Activated naive CD8-positive, alpha-beta T cell treated with anti-CD3 and anti-CD28 coated beads, Interleukin-2, amount 10 ng/mL, durations not matched to agents 7 days and 5 days (primary cell): Measurements from ENCODE around the gene NDRG3. TPM values are rescaled to one million over a fixed set of nuclear protein-coding genes. Genes with fewer than 3 reads are reported as not detected.

ENCODE experiments used
- ATAC-seq: fragments of 150-1000 bp; cut with Tn5 transposase; one replicate; pipeline ENCODE4 v1.10.0; 2021; ENCODE audit warnings: low read depth, moderate library complexity
- POLR2A ChIA-PET: fragments of 350-600 bp; sonication (Branson Sonifier 250); formaldehyde crosslinking; loops from one replicate; lab custom pipeline; 2021; ENCODE audit warnings: antibody characterized with exemption; lab: Charles Lee
- DNase-seq: peaks from one replicate; pipeline ENCODE4 v3.0.0; 2021
- H3K27ac Mint-ChIP-seq: one replicate; pipeline ENCODE4 v1.8.0; 2022; ENCODE audit warnings: mild to moderate bottlenecking, mixed read lengths
- H3K27me3 Mint-ChIP-seq: one replicate; pipeline ENCODE4 v1.8.0; 2022; ENCODE audit warnings: mild to moderate bottlenecking, moderate library complexity, mixed read lengths
- H3K36me3 Mint-ChIP-seq: one replicate; pipeline ENCODE4 v1.8.0; 2021; ENCODE audit warnings: mild to moderate bottlenecking, mixed read lengths
- H3K4me1 Mint-ChIP-seq: one replicate; pipeline ENCODE4 v1.8.0; 2021; ENCODE audit warnings: mixed read lengths
- H3K4me3 Mint-ChIP-seq: one replicate; pipeline ENCODE4 v1.8.0; 2022; ENCODE audit warnings: mild to moderate bottlenecking, moderate library complexity, mixed read lengths
- H3K9me3 Mint-ChIP-seq: one replicate; pipeline ENCODE4 v1.8.0; 2021; ENCODE audit warnings: mixed read lengths
- total RNA-seq, 2 experiments: library from RNA; stranded (reverse); gene quantifications; one replicate each; pipeline ENCODE4 v1.2.3, GENCODE V29; 2021

The NDRG3 gene
- total RNA-seq, 2 experiments from 2014 or later: 34.3 to 35.5 TPM

DNA sequence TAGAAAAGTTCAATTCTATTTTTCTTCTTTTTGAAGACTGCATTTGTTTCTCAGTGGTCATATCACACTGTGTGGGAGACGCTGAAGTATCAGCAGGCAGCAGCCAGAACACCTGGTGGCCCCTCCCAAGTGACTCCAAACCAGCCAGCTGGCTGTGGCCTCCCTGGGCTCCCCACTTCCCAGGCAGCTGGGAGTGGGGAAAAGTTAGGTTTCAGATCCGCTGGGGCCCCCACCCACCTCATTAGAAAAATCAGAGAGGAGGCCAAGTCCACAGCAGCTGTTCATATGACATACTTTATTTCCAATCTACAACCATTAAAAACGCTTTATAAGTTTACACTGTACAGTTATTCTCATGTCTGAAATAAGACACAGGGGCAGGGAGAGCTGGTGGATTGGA, 31.3 kb upstream of the NDRG3 start:
- DNase-seq (no peak), ATAC-seq (no peak)
- no peaks in the 10 kb centered on the region for H3K9me3 Mint-ChIP-seq
- H3K4me3 Mint-ChIP-seq: no peak overlapping the region
- POLR2A ChIA-PET: no interaction called here
- H3K27me3 Mint-ChIP-seq: peaks cover 2% of the 10 kb centered on the region
- H3K27ac Mint-ChIP-seq: no peak overlapping the region
- peaks cover 10% of the 10 kb centered on the region for H3K4me1 Mint-ChIP-seq
- peaks cover 2% of the 10 kb centered on the region for H3K36me3 Mint-ChIP-seq

DNA sequence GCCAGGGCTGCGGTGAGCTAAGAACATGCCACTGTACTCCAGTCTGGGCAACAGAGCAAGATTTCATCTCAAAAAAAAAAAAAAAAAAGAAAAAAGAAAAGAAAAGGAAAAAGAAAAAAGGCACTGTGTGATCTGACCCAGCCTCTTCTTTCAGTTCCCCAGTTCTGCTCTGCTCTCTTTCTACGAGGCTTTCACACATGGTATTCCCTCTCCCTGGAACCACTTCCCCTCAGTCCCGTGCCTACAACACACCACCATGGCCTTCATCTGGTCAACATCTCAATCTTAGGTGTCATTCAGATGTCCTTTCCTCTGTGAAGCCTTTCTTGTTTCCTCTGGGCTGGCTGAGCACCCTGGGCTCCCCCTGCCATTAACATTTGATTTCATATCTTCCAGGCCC, 29.9 kb upstream of the NDRG3 start:
- Mint-ChIP-seq H3K27me3 (peaks cover 2% of the 10 kb centered on the region), H3K4me3 (no peak overlapping the region), H3K27ac (peak overlapping the region; percentile 2)

DNA sequence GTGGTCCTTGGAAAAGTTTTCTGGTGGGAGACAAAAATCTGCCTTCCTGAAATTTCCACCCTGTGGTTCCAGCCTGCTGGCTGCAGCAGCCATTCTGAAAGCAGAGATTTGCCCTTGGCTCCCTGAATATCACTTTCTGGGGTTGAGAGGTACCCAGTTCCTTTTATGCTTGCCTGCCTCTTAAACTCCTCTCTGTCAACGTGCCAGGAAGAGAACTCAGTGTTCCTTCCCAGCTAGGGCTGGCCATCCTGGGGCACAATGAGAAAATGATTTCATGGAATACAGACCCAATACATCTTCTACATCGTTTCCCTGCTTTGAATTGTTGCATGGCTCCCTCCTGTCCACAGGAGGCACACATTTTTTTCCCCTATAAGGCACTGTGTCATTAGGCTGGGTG, 29.3 kb upstream of the NDRG3 start:
- no peak for DNase-seq
- peaks cover 2% of the 10 kb centered on the region for H3K27me3 Mint-ChIP-seq
- H3K36me3 Mint-ChIP-seq: peaks cover 7% of the 10 kb centered on the region
- no peaks in the 10 kb centered on the region for H3K9me3 Mint-ChIP-seq
- H3K4me3 Mint-ChIP-seq: peak overlapping the region; percentile 37
- ATAC-seq: no peak
- POLR2A ChIA-PET: no interaction called here
- no peak overlapping the region for H3K27ac Mint-ChIP-seq
- peaks cover 23% of the 10 kb centered on the region for H3K4me1 Mint-ChIP-seq

More for the DNA sequence above, 29.9 kb upstream of the NDRG3 start:
- no peak for ATAC-seq
- DNase-seq: no peak
- Mint-ChIP-seq H3K4me1 (peaks cover 20% of the 10 kb centered on the region), H3K36me3 (peaks cover 4% of the 10 kb centered on the region), H3K9me3 (no peaks in the 10 kb centered on the region)
- POLR2A ChIA-PET: no interaction called here

DNA sequence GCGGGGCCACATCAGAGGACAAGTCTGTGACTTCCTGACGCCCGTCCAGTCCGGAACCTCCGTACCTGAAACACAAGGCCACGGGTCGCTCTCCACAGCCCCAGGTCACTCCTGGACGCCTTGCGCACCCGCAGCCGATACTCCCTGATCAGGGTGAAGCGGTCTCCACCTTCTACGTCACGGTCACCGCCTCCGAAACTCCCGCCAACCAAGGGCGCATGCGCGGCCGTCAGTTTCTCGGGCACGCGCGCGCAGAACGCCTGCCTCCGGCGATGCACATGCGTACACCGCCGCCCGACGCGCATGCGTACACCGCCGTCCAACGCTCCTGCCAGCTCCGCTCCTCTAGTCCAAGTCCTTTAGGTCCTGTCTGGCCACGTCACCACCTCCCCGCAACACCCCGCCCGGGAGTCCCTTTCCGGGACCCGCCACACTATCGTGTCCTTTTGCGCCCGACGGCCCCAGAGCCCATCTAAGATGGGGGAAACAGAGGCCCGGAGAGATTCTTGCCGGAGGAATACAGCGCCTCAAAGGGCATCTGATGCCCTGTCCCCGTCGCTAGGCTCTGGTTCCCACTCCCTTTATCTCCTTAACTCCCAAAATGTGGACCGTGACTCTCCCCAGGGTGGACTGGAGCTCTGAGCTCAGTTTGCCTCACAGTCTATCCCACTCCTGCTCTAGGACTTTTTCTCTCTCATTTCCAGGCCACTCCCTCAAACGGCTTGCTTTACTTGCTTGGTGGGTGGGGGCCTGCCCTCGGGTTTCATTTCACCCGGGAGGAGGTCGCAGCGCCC, 27.9 kb upstream of the NDRG3 start, which contains the start of gene DSN1:
DSN1 (minus strand) TSS at position 167 of the 794 bp plus-strand sequence. CDS start 2,305 bp downstream, outside the sequence.
- peak; percentile 100 for DNase-seq
- ATAC-seq: peak; percentile 93
- no peaks in the 10 kb centered on the region for H3K27me3 Mint-ChIP-seq
- peaks cover 12% of the 10 kb centered on the region for H3K36me3 Mint-ChIP-seq
- H3K9me3 Mint-ChIP-seq: no peaks in the 10 kb centered on the region
- peak within 1 kb of the TSS; percentile 96 for H3K27ac Mint-ChIP-seq
- H3K4me1 Mint-ChIP-seq: peaks cover 27% of the 10 kb centered on the region
- H3K4me3 Mint-ChIP-seq: peak within 1 kb of the TSS; percentile 92
- POLR2A ChIA-PET: interaction anchor here (0.6 to 2.9 kb wide), 12 partner anchors 11 to 321 kb away, joined by 3 to 10 read pairs (median 3); partner anchors contain the start of genes RBL1 and SLA2

DNA sequence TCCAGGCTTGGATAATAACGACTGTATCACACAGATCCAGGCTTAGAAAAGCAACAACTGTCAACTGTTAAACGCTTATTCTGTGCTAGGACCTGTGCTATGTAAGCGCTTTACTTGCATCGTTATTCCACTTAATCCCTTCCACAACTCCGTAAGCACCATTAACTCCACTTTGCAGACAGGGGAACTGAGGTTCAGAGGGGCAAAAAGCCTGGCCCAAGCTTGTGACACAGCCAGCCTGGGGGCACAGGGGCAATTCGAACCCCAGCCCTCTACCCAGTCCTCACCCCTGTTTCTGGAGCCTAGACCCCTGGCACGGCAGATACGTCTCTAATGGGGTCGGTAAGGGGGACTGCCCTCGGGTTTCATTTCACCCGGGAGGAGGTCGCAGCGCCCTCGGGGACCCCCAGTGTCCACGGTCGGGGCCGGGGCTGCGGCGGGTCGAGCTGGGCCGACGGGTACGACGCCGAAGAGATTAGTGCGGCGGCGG, 27.3 kb upstream of the NDRG3 start:
- DNase-seq: no peak
- Mint-ChIP-seq H3K4me1 (peaks cover 29% of the 10 kb centered on the region), H3K36me3 (peaks cover 12% of the 10 kb centered on the region), H3K27me3 (no peaks in the 10 kb centered on the region), H3K27ac (peak overlapping the region; percentile 96), H3K4me3 (peak overlapping the region; percentile 92), H3K9me3 (no peaks in the 10 kb centered on the region)
- POLR2A ChIA-PET: interaction anchor here (0.6 to 2.9 kb wide), 9 partner anchors 10 to 270 kb away, joined by 3 to 10 read pairs (median 3); partner anchors contain the start of gene SLA2
- no peak for ATAC-seq

DNA sequence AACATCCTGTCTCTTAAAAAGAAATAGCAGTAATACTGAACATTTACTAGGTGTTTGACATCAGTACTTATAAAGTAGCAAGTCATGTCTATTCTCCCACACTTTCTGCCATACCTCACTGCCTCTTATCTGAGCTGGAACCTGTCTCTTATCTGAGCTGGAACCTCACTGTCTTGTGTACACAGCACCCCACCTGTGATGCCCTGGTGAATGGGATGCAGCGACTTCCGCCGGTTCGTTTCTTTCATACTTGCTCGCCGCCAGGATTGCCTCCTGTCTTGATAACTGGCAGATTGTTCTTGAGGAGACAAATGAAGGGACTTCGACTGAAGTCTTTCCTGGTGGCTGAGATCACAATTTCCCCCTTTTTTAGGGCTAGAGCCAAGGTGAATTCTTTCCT, 24.8 kb upstream of the NDRG3 start:
- no peaks in the 10 kb centered on the region for H3K27me3 Mint-ChIP-seq
- H3K9me3 Mint-ChIP-seq: no peaks in the 10 kb centered on the region
- peaks cover 12% of the 10 kb centered on the region for H3K36me3 Mint-ChIP-seq
- H3K4me1 Mint-ChIP-seq: peaks cover 32% of the 10 kb centered on the region
- DNase-seq (no peak), ATAC-seq (no peak)
- H3K4me3 Mint-ChIP-seq: no peak overlapping the region
- POLR2A ChIA-PET: interaction anchor here (0.7 kb wide), 1 partner anchor 836 kb away, joined by 3 read pairs; no protein-coding TSS in a partner anchor
- H3K27ac Mint-ChIP-seq: no peak overlapping the region

DNA sequence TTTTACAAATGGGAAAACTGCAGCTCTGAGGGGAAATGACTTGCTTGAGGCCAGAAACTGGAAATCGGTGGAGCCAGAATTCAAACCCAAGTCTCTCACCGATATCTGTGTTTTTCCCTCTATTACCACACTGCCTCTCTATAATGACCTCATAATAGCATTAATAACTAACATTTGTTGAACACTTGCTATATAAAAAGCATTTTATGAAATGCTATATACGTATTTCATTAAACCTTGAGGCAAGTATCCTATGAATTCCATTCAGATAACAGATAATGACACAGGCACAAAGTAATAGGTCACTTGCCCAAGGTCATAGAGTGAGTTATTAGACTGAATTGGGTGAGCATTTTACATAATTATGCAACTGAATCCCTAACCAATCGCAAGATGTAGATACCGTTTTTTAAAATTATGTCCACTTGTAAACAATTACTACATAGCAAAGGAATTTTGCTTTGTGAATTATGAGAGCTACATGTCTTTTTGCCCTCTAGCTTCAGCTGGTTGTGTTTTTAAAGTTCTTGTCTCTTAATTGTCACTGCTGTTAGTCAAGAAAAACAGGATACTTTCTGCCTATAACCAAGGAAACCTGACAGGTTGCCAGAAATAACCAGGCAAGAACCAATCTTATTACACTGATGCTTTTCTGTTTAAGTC, 23.0 kb upstream of the NDRG3 start:
- Mint-ChIP-seq H3K27me3 (no peaks in the 10 kb centered on the region), H3K4me3 (no peak overlapping the region), H3K9me3 (no peaks in the 10 kb centered on the region), H3K36me3 (peaks cover 12% of the 10 kb centered on the region), H3K4me1 (peaks cover 29% of the 10 kb centered on the region), H3K27ac (no peak overlapping the region)
- ATAC-seq (no peak), DNase-seq (no peak)
- POLR2A ChIA-PET: no interaction called here

DNA sequence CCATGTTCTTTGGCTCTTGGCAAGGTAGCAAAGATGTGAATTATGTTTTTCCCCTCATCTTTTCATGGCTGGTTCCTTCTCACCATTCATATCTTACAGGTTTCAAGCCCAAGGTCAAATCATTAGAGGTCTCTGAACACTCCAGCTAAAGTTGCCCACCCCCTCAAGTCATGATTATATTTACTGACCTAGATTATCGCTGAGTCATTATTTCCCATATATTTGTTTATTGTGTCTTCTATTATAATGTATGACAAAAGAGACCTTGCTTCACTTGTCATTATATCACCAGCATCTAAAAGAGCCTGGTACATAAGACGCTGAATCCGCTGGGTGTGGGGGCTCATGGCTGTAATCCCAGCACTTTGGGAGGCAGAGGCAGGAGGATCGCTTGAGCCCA, 15.2 kb upstream of the NDRG3 start:
- Mint-ChIP-seq H3K27ac (no peak overlapping the region), H3K4me1 (peaks cover 7% of the 10 kb centered on the region), H3K9me3 (no peaks in the 10 kb centered on the region), H3K4me3 (no peak overlapping the region), H3K27me3 (no peaks in the 10 kb centered on the region), H3K36me3 (peaks cover 21% of the 10 kb centered on the region)
- POLR2A ChIA-PET: no interaction called here
- no peak for DNase-seq
- ATAC-seq: no peak

DNA sequence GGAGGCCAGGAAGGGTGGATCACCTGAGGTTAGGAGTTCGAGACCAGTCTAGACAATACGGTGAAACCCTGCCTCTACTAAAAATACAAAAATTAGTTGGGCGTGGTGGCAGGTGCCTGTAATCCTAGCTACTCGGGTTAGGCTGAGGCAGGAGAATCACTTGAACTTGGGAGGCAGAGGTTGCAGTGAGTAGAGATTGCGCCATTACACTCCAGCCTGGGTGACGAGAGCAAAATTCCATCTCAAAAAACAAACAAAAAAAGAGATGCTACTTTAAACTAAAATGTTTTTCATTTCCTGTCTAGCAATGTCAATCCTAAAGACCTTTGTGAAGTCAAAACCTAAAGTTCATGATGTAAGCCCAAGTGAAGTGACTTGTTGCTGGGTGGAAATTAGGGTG, 14.8 kb upstream of the NDRG3 start:
- no peak for DNase-seq
- H3K27ac Mint-ChIP-seq: peak overlapping the region; percentile 8
- H3K9me3 Mint-ChIP-seq: no peaks in the 10 kb centered on the region
- peaks cover 22% of the 10 kb centered on the region for H3K36me3 Mint-ChIP-seq
- POLR2A ChIA-PET: no interaction called here
- H3K27me3 Mint-ChIP-seq: no peaks in the 10 kb centered on the region
- H3K4me3 Mint-ChIP-seq: no peak overlapping the region
- peaks cover 7% of the 10 kb centered on the region for H3K4me1 Mint-ChIP-seq
- no peak for ATAC-seq

DNA sequence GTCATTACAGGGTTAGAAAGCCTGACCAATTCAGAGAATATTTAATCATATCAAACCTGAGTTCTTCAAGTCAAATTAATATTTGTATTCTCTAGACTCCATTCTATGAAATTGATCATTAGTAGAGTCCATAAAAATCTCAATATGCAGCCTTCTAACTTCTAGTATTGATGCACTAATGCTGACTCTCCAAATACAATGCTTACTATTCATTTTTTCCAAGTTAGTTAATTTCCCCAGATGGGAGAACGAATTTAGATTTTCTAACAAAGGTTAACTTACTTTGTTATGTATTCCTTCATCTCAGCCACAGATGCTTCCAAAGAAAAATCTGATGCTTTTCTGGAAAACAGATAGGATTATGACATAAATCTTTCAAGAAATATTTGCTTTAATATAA, 12.4 kb upstream of the NDRG3 start:
- no peak for DNase-seq
- Mint-ChIP-seq H3K27me3 (no peaks in the 10 kb centered on the region), H3K27ac (no peak overlapping the region), H3K9me3 (no peaks in the 10 kb centered on the region), H3K36me3 (peaks cover 24% of the 10 kb centered on the region), H3K4me1 (peaks cover 9% of the 10 kb centered on the region), H3K4me3 (no peak overlapping the region)
- ATAC-seq: no peak
- POLR2A ChIA-PET: no interaction called here

DNA sequence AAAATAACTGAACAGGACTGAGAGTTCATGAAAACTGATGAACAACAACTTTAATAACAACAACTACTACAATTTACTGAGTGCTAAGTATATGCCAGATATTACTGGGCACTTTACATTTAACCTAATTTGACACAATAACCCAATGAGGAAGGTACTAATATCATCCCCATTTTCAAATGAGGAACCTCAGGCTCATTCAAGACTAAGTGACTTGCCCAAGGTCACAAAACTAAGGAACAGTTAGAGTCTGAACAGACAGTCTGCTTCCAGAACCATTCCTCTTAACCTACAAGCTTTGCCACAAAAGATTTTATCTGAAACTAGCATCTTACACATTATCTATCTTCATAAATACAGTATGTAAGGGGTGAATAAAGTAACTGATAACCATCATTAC, 10.6 kb upstream of the NDRG3 start:
- no peaks in the 10 kb centered on the region for H3K9me3 Mint-ChIP-seq
- POLR2A ChIA-PET: no interaction called here
- no peaks in the 10 kb centered on the region for H3K27me3 Mint-ChIP-seq
- peaks cover 9% of the 10 kb centered on the region for H3K4me1 Mint-ChIP-seq
- ATAC-seq: no peak
- no peak for DNase-seq
- H3K4me3 Mint-ChIP-seq: no peak overlapping the region
- no peak overlapping the region for H3K27ac Mint-ChIP-seq
- H3K36me3 Mint-ChIP-seq: peaks cover 31% of the 10 kb centered on the region

DNA sequence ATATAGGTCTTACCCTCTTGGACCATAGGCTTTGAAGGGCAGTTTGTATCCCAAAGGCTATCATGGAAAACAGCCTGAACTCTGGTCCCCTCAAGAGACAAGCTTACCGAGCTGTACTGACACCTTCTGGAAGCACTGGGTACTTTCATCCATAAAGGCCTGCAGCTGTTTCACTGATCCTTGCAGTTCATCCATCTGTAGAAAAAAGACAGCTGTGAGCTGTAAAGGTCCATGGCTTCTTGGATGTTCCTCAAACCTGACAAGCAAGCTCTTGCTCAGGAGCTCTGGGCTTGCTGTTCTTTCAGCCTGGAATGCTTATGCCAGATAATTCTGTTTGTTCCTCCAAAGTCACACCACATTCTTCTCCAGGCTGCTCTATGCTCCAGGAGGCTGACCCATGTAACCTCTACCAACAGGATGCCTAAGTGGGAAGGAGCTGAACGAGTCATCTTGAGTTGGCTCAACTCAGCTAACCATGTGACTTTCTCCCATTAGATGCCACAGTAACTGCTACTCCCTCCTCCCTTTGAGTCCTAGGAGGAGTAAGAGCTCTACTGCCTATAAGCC, 8.8 kb upstream of the NDRG3 start:
- H3K36me3 Mint-ChIP-seq: peaks cover 33% of the 10 kb centered on the region
- POLR2A ChIA-PET: interaction anchor here (0.8 to 1.7 kb wide), 4 partner anchors 109 to 145 kb away, joined by 3 to 8 read pairs (median 3); no protein-coding TSS in a partner anchor
- no peak overlapping the region for H3K27ac Mint-ChIP-seq
- H3K4me3 Mint-ChIP-seq: no peak overlapping the region
- DNase-seq (peak; percentile 16), ATAC-seq (peak; percentile 68)
- H3K27me3 Mint-ChIP-seq: no peaks in the 10 kb centered on the region
- H3K4me1 Mint-ChIP-seq: peaks cover 7% of the 10 kb centered on the region
- H3K9me3 Mint-ChIP-seq: no peaks in the 10 kb centered on the region

DNA sequence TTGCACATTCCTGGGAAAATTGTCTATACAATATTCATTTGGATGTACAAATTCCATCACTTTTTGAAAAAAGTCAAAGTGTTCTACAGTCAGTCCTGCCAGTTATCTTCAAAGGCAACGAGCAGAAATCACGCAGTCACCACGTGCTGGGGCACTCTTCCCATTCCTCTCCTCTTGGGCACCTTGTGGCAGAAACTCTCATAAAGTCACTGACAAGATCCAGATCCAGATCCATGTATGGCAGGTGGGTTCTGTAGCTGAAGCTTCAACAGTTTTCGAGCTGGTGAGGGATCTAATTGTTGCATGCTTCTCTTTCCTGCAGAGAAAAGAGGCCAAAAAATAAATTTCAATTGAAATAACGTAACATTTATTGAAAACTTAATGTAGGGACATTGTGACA, 6.7 kb upstream of the NDRG3 start:
- H3K4me1 Mint-ChIP-seq: peaks cover 4% of the 10 kb centered on the region
- DNase-seq (no peak), ATAC-seq (no peak)
- POLR2A ChIA-PET: no interaction called here
- no peaks in the 10 kb centered on the region for H3K27me3 Mint-ChIP-seq
- H3K36me3 Mint-ChIP-seq: peaks cover 32% of the 10 kb centered on the region
- no peak overlapping the region for H3K27ac Mint-ChIP-seq
- H3K4me3 Mint-ChIP-seq: no peak overlapping the region
- H3K9me3 Mint-ChIP-seq: no peaks in the 10 kb centered on the region
